Hepatocyte (in vitro differentiated cells): ENCODE results near the gene YBX2. TPM values are rescaled to one million over a fixed set of nuclear protein-coding genes. Genes with fewer than 3 reads are reported as not detected.
A peak's percentile ranks its signal among the peaks of the same experiment; 100 is the strongest.

Experiments
- DNase-seq: peaks from one replicate; pipeline ENCODE4 v3.0.0-alpha.2; 2016; ENCODE audit warnings: low spot score
- H2AFZ ChIP-seq: fragments of 200-600 bp; sonication (generic); 2 replicates; pipeline ENCODE4 v1.6.0; 2016; ENCODE audit warnings: antibody characterized with exemption, mild to moderate bottlenecking
- H3K27ac ChIP-seq: fragments of 200-600 bp; sonication (generic); 2 replicates; pipeline ENCODE4 v1.5.1; 2016; ENCODE audit warnings: mild to moderate bottlenecking
- H3K27me3 ChIP-seq: fragments of 200-600 bp; sonication (generic); 2 replicates; pipeline ENCODE4 v1.6.1; 2016
- H3K36me3 ChIP-seq: fragments of 200-600 bp; sonication (generic); replicated peaks from 2 replicates; pipeline ENCODE4 v1.5.1; 2016; ENCODE audit warnings: low read depth; ENCODE audit not compliant: insufficient read depth
- H3K4me1 ChIP-seq: fragments of 200-600 bp; sonication (generic); 2 replicates; pipeline ENCODE4 v1.5.1; 2016; ENCODE audit warnings: mild to moderate bottlenecking, moderate library complexity; ENCODE audit not compliant: insufficient read depth
- H3K4me2 ChIP-seq: fragments of 200-600 bp; sonication (generic); 2 replicates; pipeline ENCODE4 v1.6.0; 2016
- H3K4me3 ChIP-seq: fragments of 200-600 bp; sonication (generic); 2 replicates; pipeline ENCODE4 v1.5.1; 2016; ENCODE audit warnings: mild to moderate bottlenecking
- H3K79me2 ChIP-seq: fragments of 200-600 bp; sonication (generic); 2 replicates; pipeline ENCODE4 v1.6.0; 2017; ENCODE audit warnings: mild to moderate bottlenecking
- H3K9me2 ChIP-seq: fragments of 200-600 bp; sonication (generic); replicated peaks from 2 replicates; pipeline ENCODE4 v1.6.0; 2017; ENCODE audit warnings: mild to moderate bottlenecking; ENCODE audit not compliant: insufficient read depth
- H3K9me3 ChIP-seq: fragments of 200-600 bp; sonication (generic); 2 replicates; pipeline ENCODE4 v1.5.1; 2016; ENCODE audit warnings: low read depth, mild to moderate bottlenecking
- H4K20me1 ChIP-seq: fragments of 200-600 bp; sonication (generic); 2 replicates; pipeline ENCODE4 v1.6.0; 2016; ENCODE audit warnings: mild to moderate bottlenecking; ENCODE audit not compliant: insufficient read depth, poor library complexity, severe bottlenecking
- EZH2 ChIP-seq: fragments of 200-600 bp; sonication (generic); IDR thresholded peaks from 2 replicates; pipeline ENCODE4 v1.6.1; 2016; ENCODE audit warnings: antibody characterized with exemption, mild to moderate bottlenecking, borderline replicate concordance
- EZH2phosphoT487 ChIP-seq: fragments of 200-600 bp; sonication (generic); IDR thresholded peaks from one replicate; pipeline ENCODE4 v1.6.1; 2018; ENCODE audit warnings: antibody characterized with exemption, mild to moderate bottlenecking, low read depth, moderate library complexity; ENCODE audit not compliant: unreplicated experiment, severe bottlenecking
- WGBS: methylation state at CpG from one replicate; pipeline ENCODE4 v1.1.6; 2016; ENCODE audit warnings: low lambda C conversion rate; ENCODE audit errors: missing lambda C conversion rate; 5-methylcytosine and 5-hydroxymethylcytosine counted together
- polyA plus RNA-seq: library from polyadenylated mRNA; unstranded; fragments of >200 nt; fragmentation: Nextera tagmentation; extraction: Ambion mirVana; gene quantifications from 2 replicates; pipeline ENCODE4 v1.2.1, GENCODE V29; 2016
- total RNA-seq: library from RNA; depleted of rRNA; stranded (reverse); fragments of >200 nt; gene quantifications from 2 replicates; pipeline ENCODE4 v1.2.3, GENCODE V29; 2014
- TF ChIP-seq, protein P1 (sequence below): fragments of 200-600 bp; sonication (generic); IDR thresholded peaks from 2 replicates; pipeline ENCODE4 v1.5.1; 2016; ENCODE audit warnings: antibody characterized with exemption, mild to moderate bottlenecking; ENCODE audit not compliant: poor library complexity

The YBX2 gene
- total and polyA plus RNA-seq, 2 experiments from 2014 or later, result 1.3 to 1.7 TPM

DNA sequence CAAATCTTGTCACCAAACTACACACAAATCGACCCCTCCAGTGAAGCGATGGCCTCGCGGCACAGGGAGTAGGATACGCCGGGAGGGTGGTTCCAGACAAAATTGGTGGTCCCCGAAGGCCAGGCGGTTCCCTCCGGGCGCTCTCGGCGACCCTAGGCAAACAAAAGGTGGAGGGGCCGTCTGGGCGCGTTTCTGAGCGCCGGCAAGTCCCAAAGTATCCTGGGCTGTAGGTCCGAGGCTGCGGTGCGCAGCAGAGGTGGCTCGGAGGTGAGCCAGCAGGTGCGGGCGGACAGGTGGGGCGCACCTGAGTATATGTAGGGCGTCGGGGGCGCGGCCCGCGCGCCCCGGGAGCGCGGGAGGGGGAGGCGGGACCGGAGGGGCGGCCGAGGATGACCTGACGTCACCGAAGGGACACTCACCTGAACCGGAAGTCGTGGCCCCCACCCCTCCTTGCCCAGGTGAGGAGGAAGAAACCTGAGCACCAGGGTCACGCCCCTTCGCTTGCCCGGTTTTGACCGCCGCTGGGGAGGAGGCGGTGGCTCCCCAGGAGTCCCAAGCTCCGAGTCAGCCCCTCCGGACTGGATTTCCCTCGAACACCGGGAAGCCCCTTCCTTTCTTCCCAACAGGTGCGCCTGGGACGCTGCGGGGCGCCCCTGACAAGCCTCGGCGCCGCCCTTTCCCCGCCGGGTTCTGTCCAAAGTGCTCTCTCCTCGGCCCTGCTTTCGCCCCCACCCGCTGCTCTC is 32.1 kb downstream of the YBX2 start, which contains the start of gene CLDN7:
CLDN7 (minus strand) TSS at position 287 of the 743 bp plus-strand sequence. CDS start 435 bp downstream, outside the sequence.
- Histone ChIP-seq H3K79me2 (peaks cover 34% of the 10 kb centered on the region), H3K4me1 (peaks cover 34% of the 10 kb centered on the region), H2AFZ (peak within 1 kb of the TSS; percentile 67), H4K20me1 (no peaks in the 10 kb centered on the region), H3K27ac (peak within 1 kb of the TSS; percentile 98), H3K9me3 (no peaks in the 10 kb centered on the region), H3K4me3 (peak within 1 kb of the TSS; percentile 87), H3K27me3 (peaks cover 5% of the 10 kb centered on the region), H3K36me3 (no peaks in the 10 kb centered on the region), H3K9me2 (no peaks in the 10 kb centered on the region), H3K4me2 (peak within 1 kb of the TSS; percentile 85)
- peak; percentile 95 for DNase-seq
- WGBS, result 3% methylated on average over 36 of the region's 64 CpGs
- TF ChIP-seq, protein P1, sequence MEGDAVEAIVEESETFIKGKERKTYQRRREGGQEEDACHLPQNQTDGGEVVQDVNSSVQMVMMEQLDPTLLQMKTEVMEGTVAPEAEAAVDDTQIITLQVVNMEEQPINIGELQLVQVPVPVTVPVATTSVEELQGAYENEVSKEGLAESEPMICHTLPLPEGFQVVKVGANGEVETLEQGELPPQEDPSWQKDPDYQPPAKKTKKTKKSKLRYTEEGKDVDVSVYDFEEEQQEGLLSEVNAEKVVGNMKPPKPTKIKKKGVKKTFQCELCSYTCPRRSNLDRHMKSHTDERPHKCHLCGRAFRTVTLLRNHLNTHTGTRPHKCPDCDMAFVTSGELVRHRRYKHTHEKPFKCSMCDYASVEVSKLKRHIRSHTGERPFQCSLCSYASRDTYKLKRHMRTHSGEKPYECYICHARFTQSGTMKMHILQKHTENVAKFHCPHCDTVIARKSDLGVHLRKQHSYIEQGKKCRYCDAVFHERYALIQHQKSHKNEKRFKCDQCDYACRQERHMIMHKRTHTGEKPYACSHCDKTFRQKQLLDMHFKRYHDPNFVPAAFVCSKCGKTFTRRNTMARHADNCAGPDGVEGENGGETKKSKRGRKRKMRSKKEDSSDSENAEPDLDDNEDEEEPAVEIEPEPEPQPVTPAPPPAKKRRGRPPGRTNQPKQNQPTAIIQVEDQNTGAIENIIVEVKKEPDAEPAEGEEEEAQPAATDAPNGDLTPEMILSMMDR, result peak; percentile 28
- TF ChIP-seq EZH2phosphoT487, result peak; percentile 23
- TF ChIP-seq EZH2, result no peak

DNA sequence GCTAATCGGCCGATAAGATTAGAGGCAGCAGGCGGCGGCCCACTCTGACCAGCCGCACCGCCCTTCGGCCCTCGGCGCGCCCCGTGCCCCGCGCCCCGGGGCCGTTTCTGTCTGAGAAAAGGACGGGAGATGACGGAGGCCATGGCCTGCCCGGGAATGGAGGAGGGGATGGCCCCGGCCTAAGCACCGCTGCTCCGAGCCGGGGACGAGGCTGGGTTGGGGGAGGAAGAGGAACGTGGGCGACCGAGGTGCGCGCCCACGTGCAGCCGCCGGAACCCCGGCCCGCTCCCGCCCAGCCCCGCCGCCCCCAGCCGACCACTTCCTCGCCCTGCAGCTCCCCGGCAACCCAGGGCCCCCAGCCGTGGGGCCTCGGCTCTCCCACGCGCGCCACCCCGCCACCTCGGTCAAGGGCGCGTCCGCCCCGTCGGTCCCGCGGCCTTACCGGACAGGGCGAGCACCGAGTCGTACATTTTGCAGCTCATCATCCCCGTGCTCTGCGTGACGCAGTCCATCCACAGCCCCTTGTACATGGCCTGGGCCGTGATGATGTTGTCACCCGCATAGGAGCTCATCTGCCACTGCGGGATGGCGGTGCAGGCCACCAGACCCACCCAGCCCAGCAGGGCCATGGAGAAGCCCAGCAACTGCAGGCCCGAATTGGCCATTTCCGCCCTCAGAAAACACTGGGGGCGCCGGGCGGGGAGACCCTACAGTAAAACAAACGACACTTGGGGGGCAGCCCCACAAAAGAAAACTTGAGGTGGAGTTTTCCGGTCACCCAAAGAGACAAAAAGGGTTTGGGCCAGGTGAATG is 32.9 kb downstream of the YBX2 start:
- TF ChIP-seq EZH2 (no peak), EZH2phosphoT487 (peak; percentile 30)
- TF ChIP-seq, protein P1, result no peak
- peak overlapping the region; percentile 94 for H3K27ac ChIP-seq
- peak overlapping the region; percentile 78 for H3K4me2 ChIP-seq
- peaks cover 5% of the 10 kb centered on the region for H3K27me3 ChIP-seq
- no peaks in the 10 kb centered on the region for H3K9me3 ChIP-seq
- 6% methylated on average over 45 of the region's 71 CpGs for WGBS
- H3K4me3 ChIP-seq, result peak overlapping the region; percentile 87
- H4K20me1 ChIP-seq, result no peaks in the 10 kb centered on the region
- no peaks in the 10 kb centered on the region for H3K36me3 ChIP-seq
- peaks cover 34% of the 10 kb centered on the region for H3K4me1 ChIP-seq
- DNase-seq, result peak; percentile 38
- peak overlapping the region; percentile 61 for H2AFZ ChIP-seq
- no peaks in the 10 kb centered on the region for H3K9me2 ChIP-seq
- peaks cover 41% of the 10 kb centered on the region for H3K79me2 ChIP-seq

DNA sequence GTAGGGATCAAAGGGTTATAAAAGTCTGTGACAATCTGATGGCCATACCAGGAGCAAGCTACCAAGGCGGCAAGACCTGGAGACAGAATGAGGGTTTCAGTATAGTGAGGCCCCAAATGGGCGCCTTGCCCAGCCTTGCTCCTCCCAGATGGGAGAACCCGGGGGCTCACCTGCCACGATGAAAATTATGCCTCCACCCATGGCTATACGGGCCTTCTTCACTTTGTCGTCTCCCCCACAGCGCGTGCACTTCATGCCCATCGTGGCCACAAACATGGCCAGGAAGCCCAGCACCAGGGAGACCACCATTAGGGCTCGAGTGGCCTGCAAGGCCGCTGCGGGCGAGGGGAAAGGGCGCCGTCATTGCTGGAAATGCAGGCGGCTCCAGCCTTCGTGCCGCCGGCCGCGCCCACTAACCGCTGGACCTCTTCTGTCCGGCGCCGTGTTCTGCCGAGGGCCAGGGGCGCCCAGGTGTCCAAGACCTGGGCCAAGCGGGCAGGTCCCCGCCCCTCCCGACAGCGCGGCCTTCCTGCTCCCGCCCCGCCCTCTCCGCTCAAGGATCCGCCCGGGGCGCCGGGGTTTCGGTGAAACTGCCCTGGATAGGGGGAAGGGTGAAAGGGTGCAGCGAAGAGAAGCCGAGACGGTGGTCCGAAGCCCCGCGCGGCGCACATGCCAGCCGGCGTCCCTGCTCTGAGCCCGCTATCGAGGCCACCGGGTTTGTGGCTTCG is 33.6 kb downstream of the YBX2 start:
- Histone ChIP-seq H3K36me3 (no peaks in the 10 kb centered on the region), H3K4me2 (peak overlapping the region; percentile 78), H2AFZ (peak overlapping the region; percentile 61), H3K79me2 (peaks cover 49% of the 10 kb centered on the region), H3K4me3 (peak overlapping the region; percentile 87), H3K27ac (peak overlapping the region; percentile 94), H3K4me1 (peaks cover 34% of the 10 kb centered on the region), H3K27me3 (peaks cover 5% of the 10 kb centered on the region), H3K9me3 (no peaks in the 10 kb centered on the region), H4K20me1 (no peaks in the 10 kb centered on the region), H3K9me2 (no peaks in the 10 kb centered on the region)
- TF ChIP-seq, protein P1, result no peak
- TF ChIP-seq EZH2phosphoT487, result no peak
- no peak for TF ChIP-seq EZH2
- 7% methylated on average over 40 of the region's 54 CpGs for WGBS
- peak; percentile 83 for DNase-seq
